ENCODE measurements around the gene UBA7.

GRCh38 chr3:49826016-49826415 lies 12.3 kb upstream of the UBA7 start:
- TF ChIP-seq EP300 (conservative IDR thresholded peaks at IDR 0.05; ENCODE audit: poor library complexity, severe bottlenecking) (no peak), POLR2AphosphoS5 (IDR thresholded peaks at IDR 0.05) (no peak), CTCF (IDR thresholded peaks at IDR 0.05; ENCODE audit: poor library complexity, severe bottlenecking) (no peak), SMC3 (conservative IDR thresholded peaks at IDR 0.05; ENCODE audit: poor library complexity) (no peak), REST (IDR thresholded peaks at IDR 0.05; ENCODE audit: borderline replicate concordance) (no peak), EZH2 (IDR thresholded peaks at IDR 0.05; ENCODE audit: borderline replicate concordance, insufficient read depth, low read length, poor library complexity, severe bottlenecking) (no peak)
